Spinal cord (tissue), 10 donors: Measurements from ENCODE around the gene EML1. TPM values are rescaled to one million over a fixed set of nuclear protein-coding genes. Genes with fewer than 3 reads are reported as not detected.
"Not testable (repeated sequence)": the region's sequence is repeated elsewhere in the genome, so short reads cannot be mapped to it uniquely, and the experiment has no call there.

Experiments
- DNase-seq, 6 donors: peaks; one replicate each; pipeline versions ENCODE4 v3.0.0 to v3.0.0-alpha.2; 2013 to 2015; ENCODE audit warnings: low spot score in 6 of 6, low read depth in 4 of 6
- H3K27ac ChIP-seq: one replicate; pipeline ENCODE4 v1.5.1; 2013; ENCODE audit warnings: low read depth, low read length, control low read depth
- H3K27me3 ChIP-seq: one replicate; pipeline ENCODE4 v1.6.1; 2013; ENCODE audit warnings: low read length; ENCODE audit not compliant: control insufficient read depth, insufficient read depth
- H3K36me3 ChIP-seq: one replicate; pipeline ENCODE4 v1.6.1; 2013; ENCODE audit warnings: low read length; ENCODE audit not compliant: control insufficient read depth, insufficient read depth
- H3K4me1 ChIP-seq: one replicate; pipeline ENCODE4 v1.6.1; 2013; ENCODE audit warnings: low read length; ENCODE audit not compliant: control insufficient read depth, insufficient read depth
- H3K4me3 ChIP-seq: one replicate; pipeline ENCODE4 v1.5.1; 2013; ENCODE audit warnings: low read depth, low read length, control low read depth
- H3K9me3 ChIP-seq: one replicate; pipeline ENCODE4 v1.6.1; 2013; ENCODE audit warnings: low read length; ENCODE audit not compliant: control insufficient read depth, insufficient read depth
- WGBS: methylation state at CpG from one replicate; pipeline ENCODE4 v1.1.5; 2013; ENCODE audit warnings: missing lambda C conversion rate; ENCODE audit not compliant: insufficient coverage; 5-methylcytosine and 5-hydroxymethylcytosine counted together
- polyA plus RNA-seq, 2 donors: library from polyadenylated mRNA; unstranded; fragments of 120-200 nt; gene quantifications; one replicate each; pipeline ENCODE4 v1.2.1, GENCODE V29; 2013; ENCODE audit not compliant: insufficient read length in 2 of 2
- total RNA-seq, 2 donors: library from RNA; depleted of rRNA in 1 of 2; stranded (reverse); fragments of 120-200 nt in 1 of 2; fragments of >200 nt in 1 of 2; gene quantifications; one replicate each; pipeline versions ENCODE4 v1.2.3 to v1.2.4, GENCODE V29; 2013 to 2014
- donor health status: healthy.

Gene EML1
- total and polyA plus RNA-seq, 4 donors: 23.1 to 40.4 (median 34.9) TPM

GRCh38 chr14:99945732-99946651 is 152.8 kb downstream of the EML1 start:
- Histone ChIP-seq H3K36me3 (peaks cover 29% of the 10 kb centered on the region), H3K4me3 (no peak overlapping the region), H3K27me3 (no peaks in the 10 kb centered on the region), H3K27ac (no peak overlapping the region), H3K4me1 (peaks cover 17% of the 10 kb centered on the region), H3K9me3 (no peaks in the 10 kb centered on the region)
- WGBS: 55% methylated on average over 14 of the region's 17 CpGs
- no peak for DNase-seq

- no peak overlapping the region for H3K4me3 ChIP-seq
Observed at GRCh38 chr14:99946652-99947489, 153.7 kb downstream of the EML1 start.

GRCh38 chr14:99947695-99948094 is 154.5 kb downstream of the EML1 start:
- no peaks in the 10 kb centered on the region for H3K9me3 ChIP-seq
- H3K4me3 ChIP-seq: no peak overlapping the region
- DNase-seq: no peak
- H3K27ac ChIP-seq: no peak overlapping the region
- H3K36me3 ChIP-seq: peaks cover 28% of the 10 kb centered on the region
- no peaks in the 10 kb centered on the region for H3K27me3 ChIP-seq
- H3K4me1 ChIP-seq: peaks cover 14% of the 10 kb centered on the region
- 87% methylated on average over 5 of the region's 6 CpGs for WGBS

More at GRCh38 chr14:99946652-99947489, 153.7 kb downstream of the EML1 start:
- Histone ChIP-seq H3K36me3 (peaks cover 29% of the 10 kb centered on the region), H3K27me3 (no peaks in the 10 kb centered on the region), H3K9me3 (no peaks in the 10 kb centered on the region), H3K4me1 (peaks cover 17% of the 10 kb centered on the region), H3K27ac (no peak overlapping the region)
- WGBS: 37% methylated on average over 30 of the region's 33 CpGs
- peak in 2 of 6 donors; percentile 49 to 59 for DNase-seq

- Histone ChIP-seq H3K4me1 (peaks cover 14% of the 10 kb centered on the region), H3K36me3 (peaks cover 14% of the 10 kb centered on the region)
- not testable (repeated sequence) for H3K9me3 ChIP-seq, DNase-seq, H3K27ac ChIP-seq, H3K4me3 ChIP-seq, H3K27me3 ChIP-seq
- 50% methylated on average over 1 of the region's 19 CpGs for WGBS
Observed at GRCh38 chr14:99949011-99949732, 156.0 kb downstream of the EML1 start.

- Histone ChIP-seq H3K4me3 (no peak overlapping the region), H3K4me1 (peaks cover 14% of the 10 kb centered on the region), H3K27me3 (no peaks in the 10 kb centered on the region), H3K9me3 (no peaks in the 10 kb centered on the region), H3K27ac (no peak overlapping the region), H3K36me3 (peaks cover 10% of the 10 kb centered on the region)
- WGBS: 76% methylated on average over 6 of the region's 8 CpGs
- DNase-seq: no peak
Observed at GRCh38 chr14:99950181-99950580, 157.0 kb downstream of the EML1 start.

GRCh38 chr14:99951085-99951484 is 157.9 kb downstream of the EML1 start:
- no peak for DNase-seq
- Histone ChIP-seq H3K4me3 (no peak overlapping the region), H3K27me3 (no peaks in the 10 kb centered on the region), H3K36me3 (peaks cover 10% of the 10 kb centered on the region), H3K9me3 (no peaks in the 10 kb centered on the region), H3K4me1 (peaks cover 13% of the 10 kb centered on the region), H3K27ac (no peak overlapping the region)
- WGBS: 50% methylated on average over 7 of the region's 8 CpGs

- H3K27ac ChIP-seq: no peak overlapping the region
- no peaks in the 10 kb centered on the region for H3K9me3 ChIP-seq
- H3K36me3 ChIP-seq: peaks cover 5% of the 10 kb centered on the region
- no peak overlapping the region for H3K4me3 ChIP-seq
- H3K4me1 ChIP-seq: peaks cover 4% of the 10 kb centered on the region
- H3K27me3 ChIP-seq: no peaks in the 10 kb centered on the region
- WGBS: 97% methylated on average over 4 of the region's 4 CpGs
- DNase-seq: no peak
Observed at GRCh38 chr14:99952039-99952438, 158.8 kb downstream of the EML1 start.

GRCh38 chr14:99952453-99952852 is 159.2 kb downstream of the EML1 start:
- Histone ChIP-seq H3K36me3 (peaks cover under 1% of the 10 kb centered on the region), H3K4me3 (no peak overlapping the region), H3K4me1 (no peaks in the 10 kb centered on the region), H3K9me3 (no peaks in the 10 kb centered on the region), H3K27ac (no peak overlapping the region), H3K27me3 (no peaks in the 10 kb centered on the region)
- no CpG with 5 or more reads among the region's 2 CpGs for WGBS
- DNase-seq: no peak

GRCh38 chr14:99955826-99956455 is 162.7 kb downstream of the EML1 start:
- H3K4me3 ChIP-seq: no peak overlapping the region
- no peak for DNase-seq
- 94% methylated on average over 5 of the region's 7 CpGs for WGBS
- H3K9me3 ChIP-seq: no peaks in the 10 kb centered on the region
- H3K4me1 ChIP-seq: no peaks in the 10 kb centered on the region
- no peak overlapping the region for H3K27ac ChIP-seq
- H3K36me3 ChIP-seq: no peaks in the 10 kb centered on the region
- H3K27me3 ChIP-seq: no peaks in the 10 kb centered on the region
